Vagina (tissue), 2 donors: ENCODE data around the gene CZIB. TPM values are rescaled to one million over a fixed set of nuclear protein-coding genes. Genes with fewer than 3 reads are reported as not detected.
"Not testable (repeated sequence)": the region's sequence is repeated elsewhere in the genome, so short reads cannot be mapped to it uniquely, and the experiment has no call there.

Source experiments
- DNase-seq, 2 donors: peaks; one replicate each; pipeline ENCODE4 v3.0.0-alpha.2; 2017; ENCODE audit errors: extremely low spot score in 2 of 2
- H3K27ac ChIP-seq: fragments of 200-600 bp; sonication (generic); one replicate; pipeline ENCODE4 v1.5.1; 2019
- H3K27me3 ChIP-seq: fragments of 200-600 bp; sonication (generic); one replicate; pipeline ENCODE4 v1.5.1; 2019
- H3K36me3 ChIP-seq, 2 donors: fragments of 200-600 bp; sonication (generic); one replicate each; pipeline ENCODE4 v1.5.1; 2017 to 2019
- H3K4me1 ChIP-seq: fragments of 200-600 bp; sonication (generic); one replicate; pipeline ENCODE4 v1.5.1; 2019
- H3K4me3 ChIP-seq, 2 donors: fragments of 200-600 bp; sonication (generic); 1 replicate in 1 of 2; 2 replicates in 1 of 2; pipeline ENCODE4 v1.5.1; 2016 to 2019
- H3K9me3 ChIP-seq: fragments of 200-600 bp; sonication (generic); one replicate; pipeline ENCODE4 v1.5.1; 2019
- POLR2A ChIP-seq, 2 donors: fragments of 450-650 bp; IDR thresholded peaks; one replicate each; pipeline ENCODE4 v1.6.1; 2017; ENCODE audit warnings: antibody characterized with exemption in 2 of 2, mild to moderate bottlenecking in 2 of 2, moderate library complexity in 2 of 2
- POLR2AphosphoS5 ChIP-seq, 2 donors: sonication (generic); formaldehyde crosslinking; IDR thresholded peaks; one replicate each; pipeline ENCODE4 v1.9.0; 2017; ENCODE audit warnings: antibody characterized with exemption in 2 of 2, mild to moderate bottlenecking in 2 of 2, low read depth in 1 of 2; ENCODE audit not compliant: insufficient read depth in 1 of 2
- intact Hi-C: fragments of 100-400 bp; cut with DNase I; formaldehyde crosslinking; loops from one replicate; pipeline ENCODE4 v1.15.1; 2023
- total RNA-seq: library from RNA; depleted of rRNA; stranded (reverse); fragments of >200 nt; gene quantifications from one replicate; pipeline ENCODE4 v1.2.3, GENCODE V29; 2016
- TF ChIP-seq, protein P1 (sequence below), 3 experiments: fragments of 450-650 bp in 2 of 3; fragments of 200-600 bp in 1 of 3; sonication (generic) in 1 of 3; IDR thresholded peaks; one replicate each; pipeline ENCODE4 v1.5.1; 2017 to 2019; ENCODE audit warnings: antibody characterized with exemption in 3 of 3, mild to moderate bottlenecking in 2 of 3, moderate library complexity in 2 of 3

CZIB gene
- total RNA-seq, 1 donor from 2014 or later: 50.6 TPM

DNA sequence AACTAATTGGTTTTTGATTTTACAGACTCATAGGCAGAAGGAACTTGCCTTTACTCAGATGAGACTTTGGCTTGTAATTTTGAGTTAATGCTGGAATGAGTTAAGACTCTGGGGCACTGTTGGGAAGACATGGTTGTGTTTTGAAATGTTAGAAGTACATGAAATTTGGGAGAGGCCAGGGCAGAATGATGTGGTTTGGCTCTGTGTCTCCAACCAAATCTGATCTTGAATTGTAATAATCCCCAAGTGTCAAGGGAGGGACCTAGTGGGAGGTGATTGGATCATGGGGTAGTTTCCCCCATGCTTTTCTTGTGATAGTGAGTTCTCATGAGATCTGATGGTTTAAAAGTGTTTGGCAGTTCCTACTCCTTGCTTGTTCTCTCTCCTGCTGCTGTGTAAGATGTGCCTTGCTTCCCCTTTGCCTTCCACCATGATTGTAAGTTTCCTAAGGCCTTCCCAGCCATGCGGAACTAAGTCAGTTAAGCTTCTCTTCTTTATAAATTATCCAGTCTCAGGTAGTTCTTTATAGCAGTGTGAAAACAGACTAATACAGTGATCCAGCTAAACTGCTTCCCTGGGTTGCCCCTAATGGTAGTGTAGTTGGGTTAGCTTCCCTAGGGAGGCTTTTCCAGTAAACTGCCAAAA lies 13.6 kb downstream of the CZIB start:
- intact Hi-C loops: no loop called here
- Histone ChIP-seq H3K4me1 (no peaks in the 10 kb centered on the region), H3K9me3 (no peaks in the 10 kb centered on the region), H3K4me3 (no peak overlapping the region), H3K36me3 (peaks cover 0 to 78% of the 10 kb centered on the region in 2 donors), H3K27ac (no peak overlapping the region), H3K27me3 (no peaks in the 10 kb centered on the region)
- TF ChIP-seq POLR2A (IDR thresholded peaks at IDR 0.05) (no peak), POLR2AphosphoS5 (IDR thresholded peaks at IDR 0.05; ENCODE audit: insufficient read depth in 1 of 2, low read depth in 1 of 2) (no peak)
- TF ChIP-seq, protein P1, sequence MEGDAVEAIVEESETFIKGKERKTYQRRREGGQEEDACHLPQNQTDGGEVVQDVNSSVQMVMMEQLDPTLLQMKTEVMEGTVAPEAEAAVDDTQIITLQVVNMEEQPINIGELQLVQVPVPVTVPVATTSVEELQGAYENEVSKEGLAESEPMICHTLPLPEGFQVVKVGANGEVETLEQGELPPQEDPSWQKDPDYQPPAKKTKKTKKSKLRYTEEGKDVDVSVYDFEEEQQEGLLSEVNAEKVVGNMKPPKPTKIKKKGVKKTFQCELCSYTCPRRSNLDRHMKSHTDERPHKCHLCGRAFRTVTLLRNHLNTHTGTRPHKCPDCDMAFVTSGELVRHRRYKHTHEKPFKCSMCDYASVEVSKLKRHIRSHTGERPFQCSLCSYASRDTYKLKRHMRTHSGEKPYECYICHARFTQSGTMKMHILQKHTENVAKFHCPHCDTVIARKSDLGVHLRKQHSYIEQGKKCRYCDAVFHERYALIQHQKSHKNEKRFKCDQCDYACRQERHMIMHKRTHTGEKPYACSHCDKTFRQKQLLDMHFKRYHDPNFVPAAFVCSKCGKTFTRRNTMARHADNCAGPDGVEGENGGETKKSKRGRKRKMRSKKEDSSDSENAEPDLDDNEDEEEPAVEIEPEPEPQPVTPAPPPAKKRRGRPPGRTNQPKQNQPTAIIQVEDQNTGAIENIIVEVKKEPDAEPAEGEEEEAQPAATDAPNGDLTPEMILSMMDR (IDR thresholded peaks at IDR 0.05): no peak
- DNase-seq: peak in 1 of 2 donors; percentile 13

DNA sequence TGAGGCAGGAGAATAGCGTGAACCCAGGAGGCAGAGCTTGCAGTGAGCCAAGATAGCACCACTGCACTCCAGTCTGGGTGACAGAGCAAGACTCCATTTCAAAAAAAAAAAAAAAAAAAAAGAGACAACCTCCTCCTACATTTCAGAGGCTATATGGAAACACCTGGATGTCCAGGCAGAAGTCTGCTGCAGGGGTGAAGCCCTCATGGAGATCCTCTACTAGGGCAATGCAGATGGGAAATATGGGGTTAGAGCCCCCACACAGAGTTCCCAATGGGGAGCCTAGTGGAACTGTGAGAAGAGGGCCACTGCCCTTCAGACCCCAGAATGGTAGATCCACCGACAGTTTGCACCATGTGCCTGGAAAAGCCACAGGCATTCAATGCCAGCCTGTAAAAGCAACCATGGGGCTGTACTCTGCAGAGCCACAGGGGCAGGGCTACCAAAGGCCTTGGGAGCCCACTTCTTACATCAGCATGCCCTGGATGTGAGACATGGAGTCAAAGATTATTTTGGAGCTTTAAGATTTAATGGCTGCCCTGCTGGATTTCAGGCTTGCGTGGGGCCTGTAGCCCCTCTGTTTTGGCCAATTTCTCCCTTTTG lies 14.2 kb downstream of the CZIB start:
- peak; percentile 25 to 52 for DNase-seq
- H3K9me3 ChIP-seq, H3K27ac ChIP-seq, intact Hi-C loops, H3K4me1 ChIP-seq, H3K27me3 ChIP-seq, H3K4me3 ChIP-seq: not testable (repeated sequence)
- H3K36me3 ChIP-seq: peaks cover 0 to 76% of the 10 kb centered on the region in 2 donors

DNA sequence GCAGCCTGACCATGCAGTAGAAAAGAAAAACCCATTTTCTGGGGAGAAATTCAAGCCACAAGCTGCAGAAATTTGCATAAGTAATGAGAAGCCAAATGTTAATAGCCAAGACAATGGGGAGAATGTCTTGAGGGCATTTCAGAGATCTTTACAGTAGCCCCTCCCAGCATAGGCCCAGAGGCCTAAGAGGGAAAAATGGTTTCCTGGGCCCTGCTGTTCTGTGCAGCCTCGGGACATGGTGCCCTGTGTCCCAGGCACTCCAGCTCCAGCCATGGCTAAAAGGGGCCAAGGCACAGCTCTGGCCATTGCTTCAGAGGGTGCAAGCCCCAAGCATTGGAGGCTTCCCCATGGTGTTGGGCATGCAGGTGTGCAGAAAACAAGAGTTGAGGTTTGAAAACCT lies 14.9 kb downstream of the CZIB start:
- peak in 1 of 2 donors; percentile 25 for DNase-seq
- H3K9me3 ChIP-seq, H3K4me3 ChIP-seq, H3K27ac ChIP-seq, intact Hi-C loops, H3K4me1 ChIP-seq, H3K27me3 ChIP-seq: not testable (repeated sequence)
- H3K36me3 ChIP-seq: peaks cover 0 to 75% of the 10 kb centered on the region in 2 donors

DNA sequence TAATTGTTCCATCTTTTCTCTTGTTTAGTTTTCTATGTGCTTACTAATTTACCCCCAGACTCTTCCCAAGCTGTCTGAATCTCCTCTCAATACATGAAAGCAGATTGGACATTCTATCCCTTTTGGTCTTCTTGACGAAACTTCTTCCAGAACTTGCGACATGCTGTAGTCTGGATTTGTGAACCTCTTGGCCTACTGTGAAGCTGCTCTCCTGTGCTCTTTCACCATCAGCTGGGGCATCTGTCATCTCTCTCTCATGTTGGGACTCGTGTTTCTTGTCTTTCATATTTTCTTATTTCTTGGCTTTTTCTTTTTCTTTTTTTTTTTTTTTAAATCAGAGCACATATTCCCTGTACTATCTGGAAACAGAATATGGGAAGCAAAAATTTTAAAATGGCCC lies 17.0 kb downstream of the CZIB start:
- intact Hi-C loops: no loop called here
- Histone ChIP-seq H3K27ac (no peak overlapping the region), H3K4me3 (no peak overlapping the region), H3K4me1 (peaks cover 9% of the 10 kb centered on the region), H3K9me3 (no peaks in the 10 kb centered on the region), H3K27me3 (no peaks in the 10 kb centered on the region), H3K36me3 (peaks cover 0 to 57% of the 10 kb centered on the region in 2 donors)
- DNase-seq: no peak
- TF ChIP-seq POLR2AphosphoS5 (IDR thresholded peaks at IDR 0.05; ENCODE audit: insufficient read depth in 1 of 2, low read depth in 1 of 2) (no peak), POLR2A (IDR thresholded peaks at IDR 0.05) (no peak)
- TF ChIP-seq, protein P1 (IDR thresholded peaks at IDR 0.05): no peak

DNA sequence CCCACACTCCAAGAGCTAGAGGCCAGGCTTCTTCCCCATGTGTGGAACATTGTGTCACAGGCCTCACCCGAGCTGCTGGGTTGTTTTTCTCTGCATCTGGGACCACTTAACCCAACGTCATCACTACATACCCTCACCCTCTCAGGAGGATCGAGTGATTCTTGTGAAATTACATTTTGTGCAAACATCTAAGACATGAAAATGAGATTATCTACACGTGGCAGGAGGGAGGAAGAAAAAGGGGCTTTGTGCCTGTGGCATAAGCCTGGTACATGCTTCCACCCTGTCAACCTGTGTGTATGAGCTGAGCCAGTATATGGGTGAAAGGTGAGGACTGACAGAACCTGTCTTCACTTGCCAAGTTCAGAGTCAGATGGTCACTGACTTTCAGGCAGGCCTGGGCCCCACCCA lies 22.2 kb downstream of the CZIB start:
- no peaks in the 10 kb centered on the region for H3K27me3 ChIP-seq
- peak overlapping the region; percentile 95 to 100 for H3K4me3 ChIP-seq
- H3K9me3 ChIP-seq: no peaks in the 10 kb centered on the region
- peak overlapping the region; percentile 99 for H3K27ac ChIP-seq
- intact Hi-C loops: loop anchor here (5.0 kb wide), 1 partner anchor 1321 kb away; the partner anchor contains the start of gene NRDC
- H3K4me1 ChIP-seq: peaks cover 40% of the 10 kb centered on the region
- DNase-seq: no peak
- TF ChIP-seq POLR2AphosphoS5 (IDR thresholded peaks at IDR 0.05; ENCODE audit: insufficient read depth in 1 of 2, low read depth in 1 of 2) (peak in 1 of 2 donors; percentile 19), POLR2A (IDR thresholded peaks at IDR 0.05) (no peak)
- TF ChIP-seq, protein P1 (IDR thresholded peaks at IDR 0.05): no peak
- peaks cover 0 to 24% of the 10 kb centered on the region in 2 donors for H3K36me3 ChIP-seq
